ENCODE data around the gene UBE2B.

Gene UBE2B

DNA sequence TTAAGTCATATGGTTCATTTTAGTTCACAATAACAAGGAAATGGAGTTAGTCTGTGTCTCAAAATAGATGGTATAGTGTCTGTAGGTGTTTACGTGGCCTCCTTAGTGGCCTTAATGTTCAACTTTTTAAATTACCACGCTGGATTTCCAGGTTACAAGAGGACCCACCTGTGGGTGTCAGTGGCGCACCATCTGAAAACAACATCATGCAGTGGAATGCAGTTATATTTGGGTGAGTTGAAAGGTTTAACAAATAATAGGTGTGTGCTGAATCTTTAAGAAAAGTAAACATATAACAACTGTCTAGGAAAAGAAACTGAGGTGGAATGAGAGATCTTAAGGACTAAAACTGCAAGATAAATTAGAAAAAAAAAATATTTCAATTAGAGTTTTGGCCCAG, 2.9 kb downstream of the UBE2B start:
- TF ChIP-seq EGR1 (IDR thresholded peaks at IDR 0.05) (no peak), NFIC (IDR thresholded peaks at IDR 0.05) (no peak), CEBPB (IDR thresholded peaks at IDR 0.05) (no peak), FOXM1 (IDR thresholded peaks at IDR 0.05; ENCODE audit: borderline replicate concordance, low read depth) (no peak), TCF12 (IDR thresholded peaks at IDR 0.05; ENCODE audit: low read depth) (no peak), CREB1 (IDR thresholded peaks at IDR 0.05; ENCODE audit: low read depth) (no peak), TEAD4 (IDR thresholded peaks at IDR 0.05) (no peak), YY1 (IDR thresholded peaks at IDR 0.05; ENCODE audit: low read depth) (no peak), EP300 (IDR thresholded peaks at IDR 0.05; ENCODE audit: borderline replicate concordance) (no peak)
- TF ChIP-seq, protein P1, sequence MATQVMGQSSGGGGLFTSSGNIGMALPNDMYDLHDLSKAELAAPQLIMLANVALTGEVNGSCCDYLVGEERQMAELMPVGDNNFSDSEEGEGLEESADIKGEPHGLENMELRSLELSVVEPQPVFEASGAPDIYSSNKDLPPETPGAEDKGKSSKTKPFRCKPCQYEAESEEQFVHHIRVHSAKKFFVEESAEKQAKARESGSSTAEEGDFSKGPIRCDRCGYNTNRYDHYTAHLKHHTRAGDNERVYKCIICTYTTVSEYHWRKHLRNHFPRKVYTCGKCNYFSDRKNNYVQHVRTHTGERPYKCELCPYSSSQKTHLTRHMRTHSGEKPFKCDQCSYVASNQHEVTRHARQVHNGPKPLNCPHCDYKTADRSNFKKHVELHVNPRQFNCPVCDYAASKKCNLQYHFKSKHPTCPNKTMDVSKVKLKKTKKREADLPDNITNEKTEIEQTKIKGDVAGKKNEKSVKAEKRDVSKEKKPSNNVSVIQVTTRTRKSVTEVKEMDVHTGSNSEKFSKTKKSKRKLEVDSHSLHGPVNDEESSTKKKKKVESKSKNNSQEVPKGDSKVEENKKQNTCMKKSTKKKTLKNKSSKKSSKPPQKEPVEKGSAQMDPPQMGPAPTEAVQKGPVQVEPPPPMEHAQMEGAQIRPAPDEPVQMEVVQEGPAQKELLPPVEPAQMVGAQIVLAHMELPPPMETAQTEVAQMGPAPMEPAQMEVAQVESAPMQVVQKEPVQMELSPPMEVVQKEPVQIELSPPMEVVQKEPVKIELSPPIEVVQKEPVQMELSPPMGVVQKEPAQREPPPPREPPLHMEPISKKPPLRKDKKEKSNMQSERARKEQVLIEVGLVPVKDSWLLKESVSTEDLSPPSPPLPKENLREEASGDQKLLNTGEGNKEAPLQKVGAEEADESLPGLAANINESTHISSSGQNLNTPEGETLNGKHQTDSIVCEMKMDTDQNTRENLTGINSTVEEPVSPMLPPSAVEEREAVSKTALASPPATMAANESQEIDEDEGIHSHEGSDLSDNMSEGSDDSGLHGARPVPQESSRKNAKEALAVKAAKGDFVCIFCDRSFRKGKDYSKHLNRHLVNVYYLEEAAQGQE (IDR thresholded peaks at IDR 0.05; ENCODE audit: low read depth), result no peak

DNA sequence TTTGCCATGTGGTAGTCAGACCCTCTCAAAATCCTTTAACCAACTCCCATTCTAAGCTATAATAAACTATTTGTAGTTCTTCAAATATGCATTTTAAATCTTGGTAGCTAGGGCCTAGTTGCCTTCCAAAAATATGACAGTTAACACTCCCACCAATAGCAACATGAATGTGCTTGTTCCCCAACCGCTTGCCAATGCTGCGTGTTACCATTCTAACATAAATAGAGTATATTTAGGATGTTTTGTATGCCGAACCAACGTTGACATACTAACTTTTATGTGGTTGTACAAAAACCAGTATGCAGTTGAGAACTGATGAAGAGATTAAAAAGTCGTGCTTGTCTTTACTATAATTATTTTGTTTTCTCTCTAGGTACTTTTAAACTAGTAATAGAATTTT, 9.0 kb downstream of the UBE2B start:
- no peak for TF ChIP-seq TEAD4 (IDR thresholded peaks at IDR 0.05)
- no peak for TF ChIP-seq YY1 (IDR thresholded peaks at IDR 0.05; ENCODE audit: low read depth)
- no peak for TF ChIP-seq TAF1 (IDR thresholded peaks at IDR 0.05; ENCODE audit: low read depth)
- TF ChIP-seq EGR1 (IDR thresholded peaks at IDR 0.05), result no peak
- no peak for TF ChIP-seq CREB1 (IDR thresholded peaks at IDR 0.05; ENCODE audit: low read depth)
- TF ChIP-seq, protein P2, sequence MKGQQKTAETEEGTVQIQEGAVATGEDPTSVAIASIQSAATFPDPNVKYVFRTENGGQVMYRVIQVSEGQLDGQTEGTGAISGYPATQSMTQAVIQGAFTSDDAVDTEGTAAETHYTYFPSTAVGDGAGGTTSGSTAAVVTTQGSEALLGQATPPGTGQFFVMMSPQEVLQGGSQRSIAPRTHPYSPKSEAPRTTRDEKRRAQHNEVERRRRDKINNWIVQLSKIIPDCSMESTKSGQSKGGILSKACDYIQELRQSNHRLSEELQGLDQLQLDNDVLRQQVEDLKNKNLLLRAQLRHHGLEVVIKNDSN (IDR thresholded peaks at IDR 0.05), result no peak
- no peak for TF ChIP-seq RAD21 (IDR thresholded peaks at IDR 0.05; ENCODE audit: low read depth)
- no peak for TF ChIP-seq FOXM1 (IDR thresholded peaks at IDR 0.05; ENCODE audit: borderline replicate concordance, low read depth)
- TF ChIP-seq CEBPB (IDR thresholded peaks at IDR 0.05), result no peak
- TF ChIP-seq, protein P1 (IDR thresholded peaks at IDR 0.05; ENCODE audit: low read depth), result no peak
- TF ChIP-seq ZBTB7A (IDR thresholded peaks at IDR 0.05; ENCODE audit: low read depth), result no peak
- no peak for TF ChIP-seq TCF12 (IDR thresholded peaks at IDR 0.05; ENCODE audit: low read depth)
- no peak for TF ChIP-seq NFIC (IDR thresholded peaks at IDR 0.05)
- TF ChIP-seq EP300 (IDR thresholded peaks at IDR 0.05; ENCODE audit: borderline replicate concordance), result no peak
- TF ChIP-seq, protein P3, sequence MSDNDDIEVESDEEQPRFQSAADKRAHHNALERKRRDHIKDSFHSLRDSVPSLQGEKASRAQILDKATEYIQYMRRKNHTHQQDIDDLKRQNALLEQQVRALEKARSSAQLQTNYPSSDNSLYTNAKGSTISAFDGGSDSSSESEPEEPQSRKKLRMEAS (IDR thresholded peaks at IDR 0.05), result no peak

DNA sequence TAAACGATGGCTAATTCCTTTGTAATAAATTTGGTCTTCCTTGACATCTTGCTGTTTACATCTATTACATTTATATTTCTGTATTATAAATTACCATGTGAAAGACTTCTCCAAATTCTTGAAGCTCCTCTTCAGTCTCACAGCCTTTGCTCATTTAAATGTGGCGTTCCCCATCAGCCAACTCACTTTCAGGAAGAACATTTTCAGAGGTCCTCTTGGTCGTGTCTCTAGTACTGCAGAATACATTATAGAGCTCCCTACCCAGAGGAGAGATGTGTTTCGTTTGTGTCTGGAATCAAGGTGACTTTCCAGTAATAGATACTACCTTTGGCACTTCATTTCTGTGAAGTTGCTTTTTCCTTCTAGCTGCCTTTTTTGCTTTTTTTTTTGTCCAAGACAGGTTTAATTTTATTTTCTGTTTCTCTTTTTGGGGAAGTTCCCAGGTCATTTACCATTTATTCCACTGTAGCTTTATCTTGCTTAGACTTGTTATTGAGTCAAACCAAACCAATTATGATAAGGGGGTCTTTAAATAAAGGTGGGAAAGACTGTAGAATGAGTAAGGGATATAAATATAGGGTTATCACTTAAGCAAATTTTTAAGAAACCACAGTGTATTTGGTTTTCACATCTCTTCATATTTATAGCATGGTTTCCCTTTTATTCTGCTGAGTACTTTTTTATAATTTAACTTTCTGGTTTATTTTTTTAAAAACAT, 12.8 kb downstream of the UBE2B start:
- TF ChIP-seq, protein P2 (IDR thresholded peaks at IDR 0.05), result no peak
- TF ChIP-seq, protein P3 (IDR thresholded peaks at IDR 0.05), result no peak
- TF ChIP-seq EGR1 (IDR thresholded peaks at IDR 0.05) (no peak), ZBTB7A (IDR thresholded peaks at IDR 0.05; ENCODE audit: low read depth) (no peak), YY1 (IDR thresholded peaks at IDR 0.05; ENCODE audit: low read depth) (no peak), EP300 (IDR thresholded peaks at IDR 0.05; ENCODE audit: borderline replicate concordance) (no peak), CREB1 (IDR thresholded peaks at IDR 0.05; ENCODE audit: low read depth) (no peak), TEAD4 (IDR thresholded peaks at IDR 0.05) (no peak), FOXM1 (IDR thresholded peaks at IDR 0.05; ENCODE audit: borderline replicate concordance, low read depth) (no peak), NFIC (IDR thresholded peaks at IDR 0.05) (no peak), TAF1 (IDR thresholded peaks at IDR 0.05; ENCODE audit: low read depth) (no peak), RAD21 (IDR thresholded peaks at IDR 0.05; ENCODE audit: low read depth) (no peak), TCF12 (IDR thresholded peaks at IDR 0.05; ENCODE audit: low read depth) (no peak), CEBPB (IDR thresholded peaks at IDR 0.05) (no peak)
- TF ChIP-seq, protein P1 (IDR thresholded peaks at IDR 0.05; ENCODE audit: low read depth), result no peak

DNA sequence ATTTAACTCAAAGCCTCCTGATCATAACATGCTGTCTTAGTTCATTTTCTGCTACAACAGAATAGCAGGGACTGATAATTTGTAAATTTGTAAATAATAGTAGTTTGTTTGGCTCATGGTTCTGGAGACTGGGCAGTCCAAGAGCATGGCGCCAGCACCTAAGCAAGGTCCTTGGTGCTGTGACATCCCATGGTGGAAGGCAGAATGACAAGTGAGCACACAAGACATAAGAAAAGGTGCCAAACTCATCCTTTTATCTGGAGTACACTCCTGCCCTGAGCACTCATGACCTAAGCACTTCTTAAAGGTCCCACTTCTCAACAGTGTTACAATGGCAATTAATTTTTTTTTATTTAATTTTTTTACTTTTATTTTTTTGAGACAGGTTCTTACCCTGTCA, 16.1 kb downstream of the UBE2B start:
- TF ChIP-seq TCF12 (IDR thresholded peaks at IDR 0.05; ENCODE audit: low read depth) (no peak), ZBTB7A (IDR thresholded peaks at IDR 0.05; ENCODE audit: low read depth) (no peak), YY1 (IDR thresholded peaks at IDR 0.05; ENCODE audit: low read depth) (no peak), EGR1 (IDR thresholded peaks at IDR 0.05) (no peak), RAD21 (IDR thresholded peaks at IDR 0.05; ENCODE audit: low read depth) (no peak), NFIC (IDR thresholded peaks at IDR 0.05) (no peak), FOXM1 (IDR thresholded peaks at IDR 0.05; ENCODE audit: borderline replicate concordance, low read depth) (no peak), EP300 (IDR thresholded peaks at IDR 0.05; ENCODE audit: borderline replicate concordance) (no peak), TEAD4 (IDR thresholded peaks at IDR 0.05) (no peak)
- TF ChIP-seq, protein P2 (IDR thresholded peaks at IDR 0.05), result no peak
- TF ChIP-seq, protein P1 (IDR thresholded peaks at IDR 0.05; ENCODE audit: low read depth), result no peak

Data from Ishikawa (cell line).